ENCODE data around the gene CFDP1.

Gene CFDP1

DNA sequence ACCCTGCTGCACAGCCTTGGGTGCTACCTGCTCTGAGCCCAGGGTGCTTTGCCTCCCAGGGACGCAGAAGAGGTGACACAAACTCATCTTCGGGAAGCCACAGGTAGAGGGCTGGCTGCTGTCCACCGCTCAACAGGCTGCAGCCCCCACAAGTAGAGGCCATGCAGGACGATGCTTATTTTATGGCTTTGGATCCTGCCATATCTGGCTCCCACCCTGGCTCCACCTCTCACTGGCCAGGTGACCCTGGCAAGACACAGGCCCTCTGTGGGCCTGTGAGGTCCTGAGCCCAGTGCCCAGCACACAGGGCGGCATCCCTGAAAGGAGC, 170.5 kb downstream of the CFDP1 start:
- H3K4me3 ChIP-seq (ENCODE audit: low read depth, low read length), result no peak overlapping the region; the same call in 1 of the 2 replicates

DNA sequence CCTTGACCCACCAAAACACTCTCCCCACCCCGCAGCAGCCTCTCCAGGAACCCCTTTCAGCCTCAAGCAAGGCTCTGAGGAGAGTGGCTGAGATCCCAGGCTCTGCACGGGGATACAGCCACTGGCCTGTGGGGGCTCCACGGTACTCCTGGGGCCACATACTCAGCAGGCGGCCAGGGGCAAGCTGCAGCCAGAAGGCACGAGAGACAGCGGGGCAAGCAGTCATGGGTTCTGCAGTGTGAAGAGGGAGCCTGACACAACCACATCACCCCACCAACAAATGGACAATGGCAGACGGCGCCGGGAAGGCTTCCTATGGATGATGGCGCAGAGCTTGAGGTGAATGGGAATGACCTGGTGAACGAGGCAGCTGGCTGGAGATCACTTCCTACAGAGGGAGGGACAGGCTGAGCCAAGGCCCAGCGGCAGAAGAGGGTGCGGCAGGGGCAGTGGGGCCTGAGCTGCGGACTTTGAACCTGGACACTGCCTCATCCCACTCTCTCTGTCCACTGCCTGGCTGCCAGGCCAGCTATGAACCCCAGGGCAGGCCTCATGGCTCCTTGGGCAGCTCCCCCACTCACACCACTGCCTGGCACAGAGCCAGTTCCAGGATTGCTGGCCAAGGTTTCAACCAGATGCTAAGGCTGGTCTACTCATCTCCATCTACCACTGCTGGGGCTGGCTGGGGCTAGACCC, 171.1 kb downstream of the CFDP1 start:
- TF ChIP-seq CTCF (IDR thresholded peaks at IDR 0.05; ENCODE audit: low read depth, low read length), result no peak
- no peak overlapping the region for H3K4me3 ChIP-seq (ENCODE audit: low read depth, low read length)

More for the DNA sequence above, 170.5 kb downstream of the CFDP1 start:
- TF ChIP-seq CTCF (IDR thresholded peaks at IDR 0.05; ENCODE audit: low read depth, low read length), result no peak

DNA sequence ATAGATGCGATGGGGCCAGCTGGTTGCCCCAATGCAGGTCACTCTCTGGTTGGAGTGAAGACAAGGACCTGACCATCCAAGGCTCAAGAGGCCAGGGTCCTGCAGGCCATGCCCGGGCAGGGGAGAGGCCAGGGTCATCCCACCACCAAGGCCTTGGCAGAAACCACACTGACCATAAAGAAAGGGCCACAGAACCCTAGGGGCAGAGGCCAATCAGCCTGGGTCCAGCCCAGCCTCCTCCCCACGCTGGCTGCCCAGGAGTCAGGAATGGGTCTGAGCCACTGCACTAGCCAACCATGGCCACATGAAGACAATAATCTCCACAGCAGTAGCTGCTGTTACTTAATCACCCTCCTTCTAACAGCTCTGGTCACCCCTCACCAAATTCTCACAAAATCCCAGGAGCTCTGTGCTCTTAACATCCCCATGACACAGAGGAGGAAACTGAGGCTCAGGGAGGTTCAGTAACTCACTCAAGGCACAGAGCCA, 171.7 kb downstream of the CFDP1 start:
- no peak overlapping the region for H3K4me3 ChIP-seq (ENCODE audit: low read depth, low read length)
- TF ChIP-seq CTCF (IDR thresholded peaks at IDR 0.05; ENCODE audit: low read depth, low read length), result no peak

DNA sequence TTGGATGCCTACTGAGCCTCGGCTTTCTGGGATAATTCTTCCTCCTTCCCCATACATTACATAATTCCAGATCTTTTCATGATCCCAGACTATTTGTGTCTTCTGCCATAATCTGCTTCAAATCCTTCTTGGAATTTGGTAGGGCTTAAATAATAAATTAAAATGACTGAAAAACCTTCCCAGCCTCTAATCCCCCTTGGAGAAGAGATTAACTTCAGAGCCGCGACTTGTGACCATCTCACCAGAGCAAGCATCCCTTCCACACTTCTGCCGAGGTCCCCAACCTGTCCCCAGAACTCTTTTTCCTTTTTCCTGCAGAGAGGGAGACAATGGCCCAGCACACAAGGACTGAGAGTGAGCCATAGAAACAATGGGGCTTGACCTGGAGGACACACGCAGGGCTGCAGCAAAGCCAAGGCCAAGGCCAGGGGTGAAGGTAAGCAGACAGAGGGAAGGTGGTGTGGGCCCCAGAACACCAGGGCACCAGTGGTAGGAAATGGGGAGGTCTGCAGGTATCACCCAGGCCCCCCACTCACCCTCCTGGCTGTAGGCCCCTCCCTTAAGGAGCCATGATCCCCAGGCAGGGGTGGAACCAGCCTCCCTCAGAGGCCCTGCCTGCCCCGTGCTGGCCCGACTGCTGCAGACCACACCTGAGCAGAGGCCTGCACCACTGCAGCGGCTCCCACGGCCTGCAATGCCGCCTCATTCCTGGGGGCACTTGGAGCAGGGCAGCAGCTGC, 172.3 kb downstream of the CFDP1 start:
- H3K4me3 ChIP-seq (ENCODE audit: low read depth, low read length), result no peak overlapping the region
- TF ChIP-seq CTCF (IDR thresholded peaks at IDR 0.05; ENCODE audit: low read depth, low read length), result no peak

GRCh38 chr16:75258807-75259141, 174.5 kb downstream of the CFDP1 start:
- no peak overlapping the region for H3K4me3 ChIP-seq (ENCODE audit: low read depth, low read length)
- no peak for TF ChIP-seq CTCF (IDR thresholded peaks at IDR 0.05; ENCODE audit: low read depth, low read length)

- no peak overlapping the region for H3K4me3 ChIP-seq (ENCODE audit: low read depth, low read length)
- no peak for TF ChIP-seq CTCF (IDR thresholded peaks at IDR 0.05; ENCODE audit: low read depth, low read length)
Observed at GRCh38 chr16:75257886-75258806, 175.2 kb downstream of the CFDP1 start.

Measured in WI38 (cell line).